Stimulated activated CD8-positive, alpha-beta memory T cell treated with anti-CD3 and anti-CD28 coated beads, Interleukin-15, amount 100 ng/mL, for 48 hours (primary cell): ENCODE data around the gene AIDA.

Experiments used
- DNase-seq, 2 donors: peaks; one replicate each; pipeline ENCODE4 v3.0.0-alpha.2; 2020; ENCODE audit warnings: low read depth in 2 of 2

Gene AIDA

GRCh38 chr1:222643938-222644635 is 68.2 kb downstream of the AIDA start:
- DNase-seq: peak; percentile 96

GRCh38 chr1:222643606-222643937 is 68.7 kb downstream of the AIDA start:
- no peak for DNase-seq

- no peak for DNase-seq
Measured at GRCh38 chr1:222642468-222642867, 69.8 kb downstream of the AIDA start.

- DNase-seq: no peak
Measured at GRCh38 chr1:222641269-222641948, 70.9 kb downstream of the AIDA start.

GRCh38 chr1:222634180-222635013 is 77.9 kb downstream of the AIDA start:
- DNase-seq: no peak

- DNase-seq: no peak
Measured at GRCh38 chr1:222632749-222633148, 79.5 kb downstream of the AIDA start.

- DNase-seq: no peak
Measured at GRCh38 chr1:222631611-222632208, 80.6 kb downstream of the AIDA start.

- DNase-seq: no peak
Measured at GRCh38 chr1:222629921-222630535, 82.3 kb downstream of the AIDA start.

GRCh38 chr1:222627232-222627631 is 85.1 kb downstream of the AIDA start:
- DNase-seq: no peak

- DNase-seq: no peak
Measured at GRCh38 chr1:222624214-222624613, 88.1 kb downstream of the AIDA start.

GRCh38 chr1:222623458-222623857 is 88.8 kb downstream of the AIDA start:
- no peak for DNase-seq

GRCh38 chr1:222622765-222623164 is 89.5 kb downstream of the AIDA start:
- DNase-seq: no peak

- DNase-seq: no peak
Measured at GRCh38 chr1:222620566-222620965, 91.7 kb downstream of the AIDA start.

- DNase-seq: no peak
Measured at GRCh38 chr1:222618880-222619596, 93.3 kb downstream of the AIDA start.
